GM12892 (cell line): ENCODE measurements around the gene PDZRN4.

Source experiments
- POLR2A ChIP-seq: IDR thresholded peaks from 2 replicates; pipeline ENCODE4 v1.6.1; 2011; ENCODE audit warnings: low read depth, low read length, control low read depth
- POLR2AphosphoS5 ChIP-seq: IDR thresholded peaks from 2 replicates; pipeline ENCODE4 v1.6.1; 2011; ENCODE audit warnings: low read depth, low read length, control low read depth
- TAF1 ChIP-seq: IDR thresholded peaks from 2 replicates; pipeline ENCODE4 v1.6.1; 2011; ENCODE audit warnings: low read depth, mild to moderate bottlenecking, control low read depth, low read length, borderline replicate concordance

DNA sequence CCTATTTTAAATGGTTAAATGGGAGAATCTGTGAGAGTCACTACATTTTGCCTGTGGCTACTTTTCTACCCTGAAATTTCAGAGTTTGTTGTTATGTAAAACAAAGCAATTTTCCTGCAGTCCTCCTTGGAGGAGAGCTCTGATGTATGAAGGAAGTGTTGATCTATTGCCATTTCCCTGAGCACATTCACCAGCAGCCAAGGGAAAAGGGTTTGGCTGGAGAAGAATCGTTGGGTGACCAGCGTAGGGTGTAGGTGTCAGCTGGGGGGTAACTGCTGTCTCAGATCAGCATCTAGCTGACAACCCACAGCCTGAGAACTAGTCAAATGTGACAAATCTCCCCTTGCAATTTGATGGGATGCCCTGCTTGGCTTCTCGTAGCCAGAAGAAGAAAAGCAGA lies 230.5 kb downstream of the PDZRN4 start:
- no peak for TF ChIP-seq TAF1
- no peak for TF ChIP-seq POLR2A
- TF ChIP-seq POLR2AphosphoS5: no peak
